K562 (cell line): Measurements from ENCODE around the gene CLCF1. TPM values are rescaled to one million over a fixed set of nuclear protein-coding genes. Genes with fewer than 3 reads are reported as not detected.

Source experiments
- ATAC-seq: fragments of 200-7000 bp; cut with Tn5 transposase; 3 replicates; pipeline ENCODE4 v1.9.1; 2020; ENCODE audit warnings: moderate library complexity
- BruUV-seq: library from RNA; stranded (reverse); fragments of 400-500 nt; replicated peaks from 2 replicates; lab custom pipeline; 2021; lab: Mats Ljungman, UMichigan
- CTCF ChIA-PET: fragments of 300-600 bp; formaldehyde crosslinking; extraction: SDS; loops from one replicate; lab custom pipeline; 2021; ENCODE audit warnings: low intra/inter-chr PET ratio; lab: Yijun Ruan, JAX
- POLR2A ChIA-PET: fragments of 300-600, 350-650 bp; sonication (Branson Sonifier 250); formaldehyde crosslinking; extraction: SDS; loops from one replicate; lab custom pipeline; 2021; ENCODE audit warnings: antibody characterized with exemption, inconsistent platforms; lab: Yijun Ruan, JAX
- DNase-seq, 4 experiments: peaks; one replicate each; pipeline versions ENCODE4 v3.0.0 to v3.0.0-alpha.2; 2011 to 2018; ENCODE audit warnings: low spot score in 3 of 4, mixed read lengths in 3 of 4; ENCODE audit errors: extremely low read depth in 1 of 4
- FAIRE-seq: peaks from 2 replicates; lab custom pipeline; 2011; peaks lifted over from hg19 to GRCh38; lab: Jason Lieb, UNC
- H2AFZ ChIP-seq: 2 replicates; pipeline ENCODE4 v1.6.0; 2011; ENCODE audit warnings: low read depth, low read length, control low read depth, inconsistent platforms
- H3K27ac ChIP-seq: fragments of 200-600 bp; 3 replicates; pipeline ENCODE4 v1.8.0; 2011; ENCODE audit warnings: low read depth, mild to moderate bottlenecking, control low read depth, inconsistent platforms, low read length, moderate library complexity, mixed read lengths; ENCODE audit errors: extremely low read depth
- H3K27me3 ChIP-seq, 2 experiments: fragments of 300-600 bp in 1 of 2; 2 replicates in 1 of 2; 3 replicates in 1 of 2; pipeline versions ENCODE4 v1.6.0 to v1.8.0; 2011; ENCODE audit warnings: inconsistent platforms in 2 of 2, low read length in 2 of 2, mild to moderate bottlenecking in 1 of 2, mixed read lengths in 1 of 2, moderate library complexity in 1 of 2; ENCODE audit not compliant: control insufficient read depth in 2 of 2, insufficient read depth in 2 of 2
- H3K36me3 ChIP-seq: fragments of 300-600 bp; 3 replicates; pipeline ENCODE4 v1.8.0; 2011; ENCODE audit warnings: mild to moderate bottlenecking, low read length, inconsistent platforms; ENCODE audit not compliant: control insufficient read depth, insufficient read depth
- H3K4me1 ChIP-seq, 2 experiments: fragments of 200-600 bp in 1 of 2; replicated peaks in 1 of 2; 2 replicates in 1 of 2; 3 replicates in 1 of 2; pipeline versions ENCODE4 v1.5.1 to v1.8.0; 2011; ENCODE audit warnings: inconsistent platforms in 2 of 2, low read length in 2 of 2, mild to moderate bottlenecking in 1 of 2, mixed read lengths in 1 of 2, moderate library complexity in 1 of 2; ENCODE audit not compliant: control insufficient read depth in 2 of 2, insufficient read depth in 2 of 2
- H3K4me2 ChIP-seq: 2 replicates; pipeline ENCODE4 v1.6.1; 2011; ENCODE audit warnings: low read length, control low read depth, inconsistent platforms, mixed read lengths; ENCODE audit not compliant: insufficient read depth
- H3K4me3 ChIP-seq: fragments of 200-600 bp; sonication (generic), shearing (Covaris generic); 2 replicates; pipeline ENCODE4 v1.5.1; 2016; ENCODE audit warnings: control low read depth, inconsistent platforms
- H3K79me2 ChIP-seq: fragments of 200-600 bp; 3 replicates; pipeline ENCODE4 v1.8.0; 2011; ENCODE audit warnings: low read length, inconsistent platforms; ENCODE audit not compliant: control insufficient read depth, insufficient read depth
- H3K9ac ChIP-seq, 2 experiments: 2 replicates each; pipeline versions ENCODE4 v1.6.0 to v1.6.1; 2011; ENCODE audit warnings: low read depth in 2 of 2, low read length in 2 of 2, control low read depth in 1 of 2, inconsistent platforms in 1 of 2, mild to moderate bottlenecking in 1 of 2, mixed read lengths in 1 of 2; ENCODE audit not compliant: insufficient read depth in 1 of 2
- H3K9me1 ChIP-seq: one replicate; pipeline ENCODE4 v1.6.0; 2011; ENCODE audit warnings: inconsistent platforms, mild to moderate bottlenecking, low read length, moderate library complexity; ENCODE audit not compliant: control insufficient read depth, insufficient read depth
- H3K9me3 ChIP-seq: replicated peaks from 2 replicates; pipeline ENCODE4 v1.5.1; 2011; ENCODE audit warnings: low read depth, low read length, inconsistent platforms; ENCODE audit not compliant: control insufficient read depth, insufficient read depth
- H4K20me1 ChIP-seq: replicated peaks from 2 replicates; pipeline ENCODE4 v1.6.1; 2011; ENCODE audit warnings: low read length, inconsistent platforms, mixed read lengths; ENCODE audit not compliant: control insufficient read depth, insufficient read depth
- ARHGAP35 ChIP-seq: fragments of 450-650 bp; IDR thresholded peaks from 2 replicates; pipeline ENCODE4 v1.6.1; 2018; ENCODE audit not compliant: partially characterized antibody
- BHLHE40 ChIP-seq: IDR thresholded peaks from 2 replicates; pipeline ENCODE4 v1.6.1; 2011; ENCODE audit warnings: low read length, improper control_type of control experiment
- CBFB ChIP-seq: sonication (generic); formaldehyde crosslinking; IDR thresholded peaks from 2 replicates; pipeline ENCODE4 v1.4.0; 2020; ENCODE audit warnings: mild to moderate bottlenecking, missing genetic modification reagents
- GATA2 ChIP-seq: sonication (generic); formaldehyde crosslinking; IDR thresholded peaks from 2 replicates; pipeline ENCODE4 v1.4.0; 2020; ENCODE audit warnings: mild to moderate bottlenecking, missing genetic modification reagents
- HDAC6 ChIP-seq: IDR thresholded peaks from 2 replicates; pipeline ENCODE4 v1.6.1; 2012; ENCODE audit warnings: low read depth, mild to moderate bottlenecking, control low read depth, inconsistent platforms, low read length, moderate library complexity
- IFI16 ChIP-seq: fragments of 250-450 bp; sonication (Bioruptor Pico); IDR thresholded peaks from 2 replicates; pipeline ENCODE4 v2.1.2; 2022; ENCODE audit warnings: mild to moderate bottlenecking, inconsistent platforms
- KDM4B ChIP-seq, 2 experiments: fragments of 450-650 bp in 1 of 2; sonication (generic) in 1 of 2; IDR thresholded peaks; 2 replicates each; pipeline ENCODE4 v1.6.1; 2016 to 2017; ENCODE audit warnings: borderline replicate concordance in 2 of 2, antibody characterized with exemption in 1 of 2, low read depth in 1 of 2, mild to moderate bottlenecking in 1 of 2
- NCOA1 ChIP-seq: fragments of 450-650 bp; IDR thresholded peaks from 2 replicates; pipeline ENCODE4 v1.6.1; 2016; ENCODE audit warnings: low read depth
- PHF8 ChIP-seq: fragments of 200-600 bp; sonication (generic); IDR thresholded peaks from 2 replicates; pipeline ENCODE4 v1.6.1; 2012; ENCODE audit warnings: mixed run types, mild to moderate bottlenecking, inconsistent platforms, low read length, moderate library complexity, borderline replicate concordance
- RBBP5 ChIP-seq: fragments of 200-600 bp; sonication (generic); IDR thresholded peaks from 2 replicates; pipeline ENCODE4 v1.6.1; 2012; ENCODE audit warnings: borderline replicate concordance, mild to moderate bottlenecking, low read length, control low read depth, inconsistent platforms; ENCODE audit not compliant: insufficient read depth, poor library complexity, severe bottlenecking
- RBM22 ChIP-seq: fragments of 200-400 bp; formaldehyde crosslinking; IDR thresholded peaks from 2 replicates; pipeline ENCODE4 v1.6.1; 2018; ENCODE audit warnings: low read length, low read depth; ENCODE audit not compliant: poor library complexity, severe bottlenecking
- SMAD1 ChIP-seq: fragments of 150-350 bp; IDR thresholded peaks from 2 replicates; pipeline ENCODE4 v1.6.1; 2014; ENCODE audit warnings: low read length, low read depth; ENCODE audit not compliant: partially characterized antibody
- SREBF2 ChIP-seq: sonication (generic); formaldehyde crosslinking; IDR thresholded peaks from 2 replicates; pipeline ENCODE4 v1.4.0; 2020; ENCODE audit warnings: mild to moderate bottlenecking, missing genetic modification reagents
- SUPT5H ChIP-seq: fragments of 450-650 bp; IDR thresholded peaks from 2 replicates; pipeline ENCODE4 v1.6.1; 2016
- ZNF644 ChIP-seq: fragments of 200-800 bp; sonication (Bioruptor generic); IDR thresholded peaks from 2 replicates; pipeline ENCODE4 v1.6.1; 2016; ENCODE audit warnings: low read depth, missing genetic modification characterization, missing compliant biosample characterization
- WGBS: fragments of 100-300 bp; shearing (Covaris generic); methylation state at CpG from one replicate; pipeline ENCODE4 v1.1.6; 2016; ENCODE audit warnings: low coverage, mixed read lengths; ENCODE audit not compliant: insufficient coverage; ENCODE audit errors: missing lambda C conversion rate; 5-methylcytosine and 5-hydroxymethylcytosine counted together
- in situ Hi-C: fragments of 300-500 bp; cut with MboI; formaldehyde crosslinking; loops from 4 replicates; pipeline ENCODE4 v1.15.0; 2018; ENCODE audit warnings: inconsistent platforms, mixed read lengths
- intact Hi-C: fragments of 100-400 bp; cut with micrococcal nuclease; formaldehyde crosslinking; loops from 2 replicates; pipeline ENCODE4 v1.14.2; 2022
- polyA plus RNA-seq, 8 experiments: library from polyadenylated mRNA; depleted of rRNA in 4 of 8; stranded (reverse) in 5 of 8; unstranded in 3 of 8; fragments of >200 nt; fragmentation: Nextera tagmentation in 2 of 8; fragmentation: Illumina TruSeq in 1 of 8; extraction: Ambion mirVana in 2 of 8; extraction: Trizol in 1 of 8; gene quantifications; 2 replicates each; pipeline versions ENCODE4 v1.2.1 to v1.2.3, GENCODE V29; 2011 to 2014; ENCODE audit warnings: inconsistent platforms in 1 of 8, missing spikeins in 1 of 8
- total RNA-seq, 7 experiments: library from RNA; depleted of rRNA in 6 of 7; stranded (reverse); fragments of >200 nt in 6 of 7; fragmentation: Illumina TruSeq in 2 of 7; extraction: Trizol in 2 of 7; gene quantifications; 2 replicates each; pipeline versions ENCODE4 v1.2.1 to v1.2.3, GENCODE V29; 2011 to 2021; ENCODE audit warnings: low replicate concordance in 1 of 7
- TF ChIP-seq, protein P1 (sequence below): sonication (generic); formaldehyde crosslinking; IDR thresholded peaks from 2 replicates; pipeline ENCODE4 v1.8.1; 2023; ENCODE audit warnings: mild to moderate bottlenecking, missing genetic modification reagents

The CLCF1 gene
- total and polyA plus RNA-seq, 9 of the 15 experiments (the other 6 are each of a cell fraction or from before 2014, with no cell fraction given): 0.49 to 5.8 (median 3.0) TPM

DNA sequence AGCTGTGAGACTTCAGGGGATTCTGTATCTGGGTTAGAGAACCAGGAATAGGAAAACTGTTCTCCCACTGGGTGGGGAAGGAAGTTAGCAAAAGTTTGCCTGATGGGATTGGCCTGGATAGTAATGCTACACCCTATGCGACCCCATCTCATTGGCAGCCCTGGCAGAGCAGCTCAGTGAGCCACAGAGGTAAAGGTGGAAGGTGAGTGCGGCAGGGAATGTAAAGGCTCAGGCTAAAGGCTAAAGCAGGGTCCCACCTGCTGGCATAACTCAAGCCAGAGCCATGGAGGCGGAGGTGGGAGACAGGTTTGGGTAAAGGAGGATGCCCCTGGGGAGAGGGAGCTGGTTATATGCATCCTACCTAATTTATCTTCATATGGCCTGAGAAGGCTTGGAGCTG is 51.3 kb downstream of the CLCF1 start:
- no TSS peak for BruUV-seq
- POLR2A ChIA-PET: interaction anchor here (0.8 to 1.9 kb wide), 6 partner anchors 10 to 240 kb away, joined by 3 to 4 read pairs (median 3); no protein-coding TSS in a partner anchor

More for the DNA sequence above, 51.3 kb downstream of the CLCF1 start:
- H3K4me2 ChIP-seq: no peak overlapping the region; the same call in 1 of the 2 replicates
- no peaks in the 10 kb centered on the region; the same call in 2 of the 3 replicates for H3K36me3 ChIP-seq
- peak in 1 of 4 experiments; percentile 1 for DNase-seq
- ATAC-seq: no peak
- no peaks in the 10 kb centered on the region for H3K9me3 ChIP-seq
- TF ChIP-seq NCOA1 (no peak), KDM4B (IDR thresholded peaks at IDR 0.05; ENCODE audit: borderline replicate concordance in 2 of 2, low read depth in 1 of 2) (no peak), ZNF644 (no peak), GATA2 (CRISPR knock-in tag) (no peak), SREBF2 (CRISPR knock-in tag) (no peak), RBBP5 (no peak), IFI16 (CRISPR knock-in tag) (no peak), SUPT5H (no peak), SMAD1 (no peak), ARHGAP35 (no peak), HDAC6 (no peak), CBFB (no peak), BHLHE40 (no peak), RBM22 (no peak), PHF8 (no peak)
- TF ChIP-seq, protein P1, sequence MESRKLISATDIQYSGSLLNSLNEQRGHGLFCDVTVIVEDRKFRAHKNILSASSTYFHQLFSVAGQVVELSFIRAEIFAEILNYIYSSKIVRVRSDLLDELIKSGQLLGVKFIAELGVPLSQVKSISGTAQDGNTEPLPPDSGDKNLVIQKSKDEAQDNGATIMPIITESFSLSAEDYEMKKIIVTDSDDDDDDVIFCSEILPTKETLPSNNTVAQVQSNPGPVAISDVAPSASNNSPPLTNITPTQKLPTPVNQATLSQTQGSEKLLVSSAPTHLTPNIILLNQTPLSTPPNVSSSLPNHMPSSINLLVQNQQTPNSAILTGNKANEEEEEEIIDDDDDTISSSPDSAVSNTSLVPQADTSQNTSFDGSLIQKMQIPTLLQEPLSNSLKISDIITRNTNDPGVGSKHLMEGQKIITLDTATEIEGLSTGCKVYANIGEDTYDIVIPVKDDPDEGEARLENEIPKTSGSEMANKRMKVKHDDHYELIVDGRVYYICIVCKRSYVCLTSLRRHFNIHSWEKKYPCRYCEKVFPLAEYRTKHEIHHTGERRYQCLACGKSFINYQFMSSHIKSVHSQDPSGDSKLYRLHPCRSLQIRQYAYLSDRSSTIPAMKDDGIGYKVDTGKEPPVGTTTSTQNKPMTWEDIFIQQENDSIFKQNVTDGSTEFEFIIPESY (CRISPR knock-in tag): no peak
- TF ChIP-seq, all 486 proteins: peak for 0
- Histone ChIP-seq H3K4me1 (peaks cover 13 to 18% of the 10 kb centered on the region in 2 experiments; a peak in 4 of 5 replicates), H4K20me1 (no peaks in the 10 kb centered on the region), H2AFZ (no peak overlapping the region), H3K4me3 (no peak overlapping the region), H3K79me2 (peaks cover 6% of the 10 kb centered on the region; the same call in 1 of the 3 replicates), H3K9ac (peak overlapping the region in 1 of 2 experiments; percentile 3; a peak in 1 of 4 replicates), H3K9me1 (no peaks in the 10 kb centered on the region), H3K27ac (no peak overlapping the region), H3K27me3 (no peaks in the 10 kb centered on the region)
- CTCF ChIA-PET: no interaction called here
- intact Hi-C loops: no loop called here
- no peak for FAIRE-seq
- in situ Hi-C loops: no loop called here
- 71% methylated on average over 3 of the region's 3 CpGs for WGBS
